C4-2B (cell line): Measurements from ENCODE around the gene CECR2.

Source experiments
- ZFX ChIP-seq: fragments of 450-650 bp; IDR thresholded peaks from 2 replicates; pipeline ENCODE4 v1.6.1; 2017
- TF ChIP-seq, protein P1 (sequence below): fragments of 450-650 bp; conservative IDR thresholded peaks from 2 replicates; pipeline ENCODE4 v1.5.1; 2017; ENCODE audit warnings: mild to moderate bottlenecking

DNA sequence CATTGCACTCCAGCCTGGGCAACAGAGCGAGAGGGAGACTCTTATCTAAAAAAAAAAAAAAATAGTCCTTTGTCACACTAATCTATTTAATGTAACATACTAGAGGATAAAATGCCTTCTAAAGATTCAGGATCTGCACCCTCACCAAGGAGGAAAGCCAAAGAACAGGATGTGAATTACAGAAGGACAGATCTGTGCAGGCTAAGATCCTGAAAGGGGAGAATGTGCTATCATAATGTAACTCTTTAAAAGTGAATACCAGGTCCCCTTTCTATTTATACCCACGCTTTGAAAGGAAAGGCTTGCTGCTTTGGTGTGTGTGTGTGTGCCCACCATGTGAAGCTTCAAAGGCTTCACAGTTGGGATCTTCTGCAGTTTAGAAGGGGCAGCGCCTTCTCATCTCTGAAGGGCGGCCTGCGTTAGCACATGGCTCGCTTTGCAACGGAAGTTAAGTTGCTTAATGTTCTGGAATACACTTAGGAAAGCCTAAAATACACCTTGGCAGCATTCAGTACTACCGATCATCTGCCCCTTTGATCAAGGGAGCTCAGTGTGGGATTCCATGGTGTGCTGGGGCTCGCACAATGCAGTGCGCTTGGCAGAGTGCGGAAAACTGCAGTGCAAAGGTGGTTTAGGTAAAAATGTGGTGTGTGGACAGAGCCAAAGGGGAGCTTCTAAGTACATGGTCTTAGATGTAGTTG is 6.8 kb downstream of the CECR2 start:
- TF ChIP-seq, protein P1, sequence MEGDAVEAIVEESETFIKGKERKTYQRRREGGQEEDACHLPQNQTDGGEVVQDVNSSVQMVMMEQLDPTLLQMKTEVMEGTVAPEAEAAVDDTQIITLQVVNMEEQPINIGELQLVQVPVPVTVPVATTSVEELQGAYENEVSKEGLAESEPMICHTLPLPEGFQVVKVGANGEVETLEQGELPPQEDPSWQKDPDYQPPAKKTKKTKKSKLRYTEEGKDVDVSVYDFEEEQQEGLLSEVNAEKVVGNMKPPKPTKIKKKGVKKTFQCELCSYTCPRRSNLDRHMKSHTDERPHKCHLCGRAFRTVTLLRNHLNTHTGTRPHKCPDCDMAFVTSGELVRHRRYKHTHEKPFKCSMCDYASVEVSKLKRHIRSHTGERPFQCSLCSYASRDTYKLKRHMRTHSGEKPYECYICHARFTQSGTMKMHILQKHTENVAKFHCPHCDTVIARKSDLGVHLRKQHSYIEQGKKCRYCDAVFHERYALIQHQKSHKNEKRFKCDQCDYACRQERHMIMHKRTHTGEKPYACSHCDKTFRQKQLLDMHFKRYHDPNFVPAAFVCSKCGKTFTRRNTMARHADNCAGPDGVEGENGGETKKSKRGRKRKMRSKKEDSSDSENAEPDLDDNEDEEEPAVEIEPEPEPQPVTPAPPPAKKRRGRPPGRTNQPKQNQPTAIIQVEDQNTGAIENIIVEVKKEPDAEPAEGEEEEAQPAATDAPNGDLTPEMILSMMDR, result no peak
- no peak for TF ChIP-seq ZFX
